GM19324 (cell line): ENCODE measurements around the gene SRGAP3.

Source experiments
- ATAC-seq: cut with Tn5 transposase; IDR thresholded peaks from one replicate; pipeline ENCODE4 v1.9.1; 2021; ENCODE audit warnings: mild to moderate bottlenecking, moderate library complexity; ENCODE audit not compliant: unreplicated experiment, low FRiP score

The SRGAP3 gene

DNA sequence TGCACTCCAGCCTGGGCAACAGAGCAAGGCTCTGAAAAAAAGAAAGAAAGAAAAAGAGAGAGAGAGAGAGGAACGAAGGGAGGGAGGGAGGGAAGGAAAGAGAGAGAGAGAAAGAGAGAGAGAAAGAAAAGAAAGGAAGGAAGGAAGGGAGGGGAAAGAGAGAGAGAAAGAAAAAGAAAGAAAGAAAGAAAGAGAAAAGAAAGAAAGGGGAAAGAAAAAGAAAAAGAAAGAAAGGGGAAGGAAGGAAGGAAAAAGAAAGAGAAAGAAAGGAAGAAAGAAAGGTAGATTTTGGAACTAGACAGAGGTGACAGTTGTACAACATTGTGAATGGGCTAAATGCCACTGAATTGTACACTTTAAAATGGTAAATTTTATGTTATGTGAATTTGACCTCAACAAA lies 5.3 kb upstream of the SRGAP3 start:
- no peak for ATAC-seq

- no peak for ATAC-seq
These were observed 3.9 kb upstream of the SRGAP3 start for GRCh38 chr3:9253327-9253726.

DNA sequence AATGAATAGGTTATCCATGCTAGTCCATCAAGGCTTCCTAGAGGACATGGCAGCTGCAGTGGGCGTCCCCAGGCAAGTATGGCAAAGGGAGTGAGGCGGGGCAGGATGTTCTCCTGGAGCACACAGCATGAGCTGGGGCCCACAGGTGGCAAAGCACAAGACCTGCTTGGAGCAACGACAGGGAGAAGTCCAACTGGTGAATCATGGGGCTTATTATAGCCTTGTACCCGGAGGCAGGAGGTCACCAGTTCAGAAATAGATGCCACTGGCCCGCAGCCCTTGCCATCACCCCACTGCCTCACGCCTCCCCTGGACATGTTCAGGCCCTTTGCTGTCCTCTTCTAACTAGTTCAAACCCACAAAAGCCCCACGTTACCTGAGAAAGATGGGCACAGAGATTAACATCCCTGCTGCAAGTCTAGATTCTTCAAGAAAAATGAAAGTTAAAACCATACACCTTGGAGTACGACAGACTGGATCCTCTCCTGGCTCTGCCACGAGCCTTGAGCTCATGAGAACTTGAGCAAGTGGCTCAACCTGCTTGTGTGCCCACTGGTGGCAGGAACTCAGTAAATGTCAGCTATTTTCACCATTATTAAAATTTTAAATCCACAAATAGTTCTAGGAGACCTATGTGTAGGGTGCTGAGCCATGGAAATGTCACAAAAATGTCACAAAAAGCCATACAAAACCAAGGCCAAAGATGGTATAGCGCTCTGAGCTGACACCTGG lies 1.8 kb upstream of the SRGAP3 start:
- ATAC-seq, result no peak

DNA sequence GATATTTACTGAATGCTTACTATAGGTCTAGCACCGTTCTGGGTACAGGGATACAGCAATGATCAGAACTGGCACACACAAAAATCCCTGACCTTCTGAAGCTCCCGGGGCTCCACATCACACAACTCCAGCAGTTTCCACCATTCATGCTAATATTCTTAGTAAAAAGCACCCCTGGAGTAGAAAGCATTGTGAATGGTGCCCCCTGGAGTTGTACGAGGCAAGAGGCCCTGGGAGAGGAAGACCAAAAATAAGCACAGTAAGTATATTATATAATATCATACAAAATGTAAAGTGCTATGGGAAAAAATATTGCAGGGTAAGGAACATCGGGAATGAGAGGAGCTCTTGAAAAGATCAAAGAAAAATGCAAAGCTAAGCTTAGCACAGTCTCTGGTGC lies 790 bp upstream of the SRGAP3 start:
- ATAC-seq, result no peak

DNA sequence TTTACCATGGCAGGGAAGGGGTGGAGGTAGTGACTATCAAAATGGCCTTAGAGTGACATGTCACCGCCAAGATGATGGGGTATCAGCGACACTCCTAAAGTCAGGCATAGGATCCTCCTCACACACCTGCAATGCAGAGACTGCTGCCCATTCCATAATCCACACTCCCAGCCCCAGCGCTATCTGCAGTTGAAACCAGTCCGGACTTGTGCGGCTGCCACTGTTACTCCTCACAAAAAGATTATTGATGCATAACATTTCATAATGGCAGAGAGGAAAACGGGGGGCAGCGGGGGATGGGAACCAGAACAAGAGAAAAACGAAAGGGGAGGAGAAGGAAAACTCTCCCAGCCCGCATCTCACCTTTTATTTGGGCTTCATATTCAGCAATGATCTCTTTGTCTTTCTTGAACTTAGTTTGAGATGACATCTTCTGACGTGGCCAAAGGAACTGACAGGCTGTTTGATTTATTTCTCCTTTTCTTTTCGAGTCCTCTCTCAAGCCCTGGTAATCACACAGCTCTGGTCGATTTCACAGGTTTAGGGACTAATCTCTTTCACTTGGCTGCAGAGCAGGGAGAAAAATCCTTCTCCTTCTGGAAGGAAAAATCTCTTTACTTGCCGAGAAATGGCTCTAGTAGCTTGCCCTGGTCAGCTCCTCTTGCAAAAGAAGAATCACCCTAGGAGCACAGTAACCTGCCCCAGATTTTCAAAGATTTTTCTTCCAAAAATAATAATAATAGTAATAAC lies 749 bp downstream of the SRGAP3 start:
- no peak for ATAC-seq

GRCh38 chr3:9247941-9248521 lies 1.4 kb downstream of the SRGAP3 start:
- ATAC-seq, result no peak

GRCh38 chr3:9247361-9247940 lies 2.0 kb downstream of the SRGAP3 start:
- no peak for ATAC-seq

- no peak for ATAC-seq
These were observed 3.3 kb downstream of the SRGAP3 start for GRCh38 chr3:9246189-9246588.

DNA sequence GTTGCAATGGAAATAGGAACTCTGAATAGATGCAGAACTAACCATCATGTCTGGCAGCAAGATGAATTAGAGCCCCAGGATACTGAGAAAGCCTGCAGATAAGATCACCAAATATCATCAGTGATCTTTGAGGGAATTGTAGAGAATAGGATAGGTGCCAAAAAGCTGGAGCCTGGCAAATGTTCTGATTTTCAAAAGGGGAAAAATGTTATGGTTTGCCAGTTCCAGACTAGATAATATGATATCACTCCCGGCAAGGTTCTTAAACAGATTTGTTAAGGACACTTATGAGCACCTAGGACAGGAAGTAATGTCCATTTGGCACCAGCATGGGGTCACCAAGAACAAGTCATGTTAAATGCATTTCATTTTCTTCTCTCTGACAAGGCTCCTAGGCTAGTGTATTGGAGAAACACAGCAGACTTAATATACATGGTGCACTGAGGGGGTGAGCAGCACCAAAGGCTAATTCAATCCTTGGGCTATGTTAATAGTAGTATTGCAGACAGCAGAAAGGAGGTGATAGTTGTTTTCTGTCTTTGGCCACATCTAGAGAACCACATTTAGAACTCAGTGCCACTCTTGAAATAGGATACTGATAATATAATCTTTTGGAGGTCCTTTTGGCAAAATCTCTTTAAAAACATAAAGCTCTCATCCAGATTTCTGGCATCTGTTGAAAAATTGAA lies 4.8 kb downstream of the SRGAP3 start:
- no peak for ATAC-seq

GRCh38 chr3:9241956-9242355 lies 7.5 kb downstream of the SRGAP3 start:
- no peak for ATAC-seq

DNA sequence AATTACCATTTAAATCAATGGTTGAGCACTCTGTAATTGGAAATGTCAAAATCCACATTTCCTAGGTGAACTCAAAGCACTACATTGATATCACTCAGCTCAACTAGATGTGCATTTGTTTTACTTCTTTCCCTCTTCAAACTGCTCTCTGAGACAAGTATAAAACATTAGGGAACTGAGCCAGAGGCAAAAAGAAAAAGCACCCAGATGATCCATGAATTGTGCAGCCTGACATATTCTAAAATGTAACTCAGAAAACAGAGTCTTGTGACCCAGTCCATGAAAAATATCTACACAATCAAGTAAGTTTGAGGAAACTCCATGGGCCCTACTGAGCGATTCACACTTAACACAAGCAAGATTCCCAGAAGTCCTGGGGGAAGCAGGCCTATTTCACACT lies 9.8 kb downstream of the SRGAP3 start:
- ATAC-seq, result no peak

DNA sequence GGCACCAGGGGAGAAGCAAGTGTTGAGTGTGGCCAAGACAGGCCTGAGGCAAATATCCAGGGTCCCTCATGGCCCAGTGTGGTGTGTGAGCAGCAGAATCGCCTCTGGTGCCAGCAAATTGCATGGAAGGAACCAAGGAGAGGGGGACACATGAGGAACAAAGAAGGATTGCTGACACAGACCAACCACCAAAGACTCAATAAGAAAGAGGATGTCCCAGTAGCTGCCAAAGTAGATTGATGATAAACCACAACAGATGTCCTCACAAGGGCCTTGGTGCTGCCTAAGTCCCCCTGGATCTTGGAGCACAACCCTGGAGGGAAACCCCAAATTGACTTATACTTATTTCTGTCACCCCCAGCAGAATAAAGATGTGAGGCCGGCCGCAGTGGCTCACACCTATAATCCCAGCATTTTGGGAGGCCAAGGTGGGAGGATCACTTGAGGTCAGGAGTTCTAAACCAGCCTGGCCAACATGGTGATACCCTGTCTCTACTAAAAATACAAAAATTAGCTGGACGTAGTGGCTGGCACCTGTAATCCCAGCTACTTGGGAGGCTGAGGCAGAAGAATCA lies 10.6 kb downstream of the SRGAP3 start:
- ATAC-seq, result no peak

DNA sequence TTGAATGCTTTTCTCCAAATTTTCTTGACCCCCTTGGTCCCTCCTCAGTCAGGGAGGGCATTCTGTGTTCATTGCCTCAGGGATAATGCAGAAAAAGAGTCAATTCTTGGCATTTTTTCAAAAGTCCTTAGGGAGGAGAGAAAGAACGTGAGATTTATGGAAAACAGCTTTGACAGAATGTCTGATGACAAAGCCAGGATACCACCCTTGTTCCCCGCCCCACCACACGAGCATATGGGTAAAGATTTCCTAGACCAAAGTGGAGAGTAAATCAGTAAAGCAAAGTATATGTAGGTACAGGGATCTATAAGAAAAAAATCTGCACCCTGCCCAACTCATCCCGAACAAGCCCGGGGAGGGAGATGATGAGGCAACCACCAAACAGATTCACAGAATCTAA lies 11.2 kb downstream of the SRGAP3 start:
- no peak for ATAC-seq

GRCh38 chr3:9233814-9234600 lies 15.4 kb downstream of the SRGAP3 start:
- no peak for ATAC-seq

GRCh38 chr3:9233101-9233500 lies 16.3 kb downstream of the SRGAP3 start:
- no peak for ATAC-seq

GRCh38 chr3:9231937-9232336 lies 17.5 kb downstream of the SRGAP3 start:
- ATAC-seq, result no peak

GRCh38 chr3:9231471-9231870 lies 18.0 kb downstream of the SRGAP3 start:
- no peak for ATAC-seq

DNA sequence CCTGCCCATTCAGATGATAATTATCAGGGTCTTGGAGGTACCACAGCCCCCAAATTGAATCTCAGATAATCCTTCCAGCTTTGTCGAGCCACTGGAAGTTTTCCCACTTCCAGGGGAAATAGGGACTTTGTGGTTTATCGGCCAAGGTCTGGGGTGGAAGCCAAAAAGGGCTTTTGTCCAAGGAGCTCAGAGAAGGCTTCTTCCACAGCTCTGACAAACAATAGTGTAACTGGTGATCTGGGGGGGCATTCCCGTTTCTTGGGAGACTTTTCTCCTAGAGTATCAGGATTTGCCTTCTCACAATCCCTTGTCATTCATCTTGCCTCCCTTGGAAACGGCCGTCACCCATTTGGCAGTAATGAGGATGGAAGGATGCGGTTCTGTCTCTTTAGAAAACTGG lies 18.4 kb downstream of the SRGAP3 start:
- no peak for ATAC-seq

- no peak for ATAC-seq
These were observed 18.9 kb downstream of the SRGAP3 start for GRCh38 chr3:9230596-9230995.

GRCh38 chr3:9229879-9230278 lies 19.6 kb downstream of the SRGAP3 start:
- ATAC-seq, result no peak
